Measurements from ENCODE around the gene MRPL40.

DNA sequence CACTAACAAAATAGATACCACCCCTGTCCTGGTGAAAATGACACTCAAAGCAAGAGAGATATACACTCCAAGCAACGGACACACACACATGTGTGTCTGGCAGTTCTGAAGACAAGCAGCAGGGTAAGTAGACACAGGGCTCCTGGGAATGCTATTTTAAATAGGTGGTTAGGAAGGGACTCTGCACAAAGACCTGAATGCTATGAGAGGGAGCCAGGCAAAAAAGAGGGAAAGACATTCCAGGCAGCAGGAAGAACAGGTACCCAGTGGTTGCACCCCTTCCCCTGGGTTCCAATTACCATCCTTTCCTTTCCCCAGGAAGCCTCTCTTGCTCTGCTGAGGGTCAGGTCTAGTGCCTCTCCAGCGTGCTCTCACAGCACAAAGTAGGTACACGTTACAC is 43.7 kb downstream of the MRPL40 start:
- TF ChIP-seq, protein P1, sequence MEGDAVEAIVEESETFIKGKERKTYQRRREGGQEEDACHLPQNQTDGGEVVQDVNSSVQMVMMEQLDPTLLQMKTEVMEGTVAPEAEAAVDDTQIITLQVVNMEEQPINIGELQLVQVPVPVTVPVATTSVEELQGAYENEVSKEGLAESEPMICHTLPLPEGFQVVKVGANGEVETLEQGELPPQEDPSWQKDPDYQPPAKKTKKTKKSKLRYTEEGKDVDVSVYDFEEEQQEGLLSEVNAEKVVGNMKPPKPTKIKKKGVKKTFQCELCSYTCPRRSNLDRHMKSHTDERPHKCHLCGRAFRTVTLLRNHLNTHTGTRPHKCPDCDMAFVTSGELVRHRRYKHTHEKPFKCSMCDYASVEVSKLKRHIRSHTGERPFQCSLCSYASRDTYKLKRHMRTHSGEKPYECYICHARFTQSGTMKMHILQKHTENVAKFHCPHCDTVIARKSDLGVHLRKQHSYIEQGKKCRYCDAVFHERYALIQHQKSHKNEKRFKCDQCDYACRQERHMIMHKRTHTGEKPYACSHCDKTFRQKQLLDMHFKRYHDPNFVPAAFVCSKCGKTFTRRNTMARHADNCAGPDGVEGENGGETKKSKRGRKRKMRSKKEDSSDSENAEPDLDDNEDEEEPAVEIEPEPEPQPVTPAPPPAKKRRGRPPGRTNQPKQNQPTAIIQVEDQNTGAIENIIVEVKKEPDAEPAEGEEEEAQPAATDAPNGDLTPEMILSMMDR (IDR thresholded peaks at IDR 0.05; ENCODE audit: insufficient read depth, low read length, poor library complexity, severe bottlenecking) = no peak
- TF ChIP-seq EZH2phosphoT487 (conservative IDR thresholded peaks at IDR 0.05; ENCODE audit: low read length) = no peak
